ENCODE measurements around the gene FCN3. TPM values are rescaled to one million over a fixed set of nuclear protein-coding genes. Genes with fewer than 3 reads are reported as not detected.
A peak's percentile ranks its signal among the peaks of the same experiment; 100 is the strongest.
"Not testable (repeated sequence)": the region's sequence is repeated elsewhere in the genome, so short reads cannot be mapped to it uniquely, and the experiment has no call there.

The FCN3 gene
- total and polyA plus RNA-seq, 2 donors (not counting 1 experiment from before 2014, with no cell fraction given), result not detected

GRCh38 chr1:27391511-27392095, 17.0 kb upstream of the FCN3 start:
- Histone ChIP-seq H3K9ac (ENCODE audit: insufficient read depth, low read length) (peak overlapping the region; percentile 49), H3K4me1 (ENCODE audit: control insufficient read depth, extremely low read depth, insufficient read depth, low read length) (peaks cover 24% of the 10 kb centered on the region), H3K79me2 (ENCODE audit: control insufficient read depth, insufficient read depth, low read length) (peaks cover 7% of the 10 kb centered on the region), H3K4me2 (ENCODE audit: extremely low read depth, insufficient read depth, low read length) (peak overlapping the region; percentile 94), H3K27ac (ENCODE audit: insufficient read depth, low read length) (peak overlapping the region; percentile 67), H3K36me3 (ENCODE audit: control insufficient read depth, insufficient read depth, low read length) (no peaks in the 10 kb centered on the region), H3K4me3 (replicated peaks in 1 of 4; ENCODE audit: control extremely low read depth in 1 of 4, insufficient read depth in 1 of 4, low read depth in 3 of 4, low read length in 4 of 4) (peak overlapping the region in 3 of 4 experiments; percentile 29 to 76 (median 52)), H3K27me3 (ENCODE audit: control insufficient read depth, insufficient read depth, low read length) (no peaks in the 10 kb centered on the region), H4K20me1 (ENCODE audit: control insufficient read depth, extremely low read depth, insufficient read depth, low read length) (no peaks in the 10 kb centered on the region), H3K9me3 (ENCODE audit: control insufficient read depth, insufficient read depth, low read depth, low read length) (no peaks in the 10 kb centered on the region), H2AFZ (ENCODE audit: low read length) (peak overlapping the region; percentile 73)
- DNase-seq (ENCODE audit: low read depth in 2 of 2), result peak; percentile 45 to 66
- TF ChIP-seq CTCF (conservative IDR thresholded peaks at IDR 0.05 in 1 of 2, IDR thresholded peaks at IDR 0.05 in 1 of 2; ENCODE audit: low read depth in 1 of 2, low read length in 2 of 2), result no peak
- no peak for TF ChIP-seq EZH2 (IDR thresholded peaks at IDR 0.05; ENCODE audit: low read length, missing control alignments)

GRCh38 chr1:27388337-27389005, 13.8 kb upstream of the FCN3 start:
- Histone ChIP-seq H3K4me3 (replicated peaks in 1 of 4; ENCODE audit: control extremely low read depth in 1 of 4, insufficient read depth in 1 of 4, low read depth in 3 of 4, low read length in 4 of 4) (no peak overlapping the region), H3K36me3 (ENCODE audit: control insufficient read depth, insufficient read depth, low read length) (no peaks in the 10 kb centered on the region), H4K20me1 (ENCODE audit: control insufficient read depth, extremely low read depth, insufficient read depth, low read length) (no peaks in the 10 kb centered on the region), H3K79me2 (ENCODE audit: control insufficient read depth, insufficient read depth, low read length) (peaks cover 2% of the 10 kb centered on the region), H3K9ac (ENCODE audit: insufficient read depth, low read length) (no peak overlapping the region), H3K27me3 (ENCODE audit: control insufficient read depth, insufficient read depth, low read length) (no peaks in the 10 kb centered on the region), H3K9me3 (ENCODE audit: control insufficient read depth, insufficient read depth, low read depth, low read length) (no peaks in the 10 kb centered on the region), H2AFZ (ENCODE audit: low read length) (no peak overlapping the region), H3K27ac (ENCODE audit: insufficient read depth, low read length) (no peak overlapping the region), H3K4me1 (ENCODE audit: control insufficient read depth, extremely low read depth, insufficient read depth, low read length) (peaks cover 14% of the 10 kb centered on the region), H3K4me2 (ENCODE audit: extremely low read depth, insufficient read depth, low read length) (no peak overlapping the region)
- peak; percentile 88 to 93 for TF ChIP-seq CTCF (conservative IDR thresholded peaks at IDR 0.05 in 1 of 2, IDR thresholded peaks at IDR 0.05 in 1 of 2; ENCODE audit: low read depth in 1 of 2, low read length in 2 of 2)
- TF ChIP-seq EZH2 (IDR thresholded peaks at IDR 0.05; ENCODE audit: low read length, missing control alignments), result no peak
- no peak for DNase-seq (ENCODE audit: low read depth in 2 of 2)

- H3K4me3 ChIP-seq (replicated peaks in 1 of 4; ENCODE audit: control extremely low read depth in 1 of 4, insufficient read depth in 1 of 4, low read depth in 3 of 4, low read length in 4 of 4); H3K27me3 ChIP-seq (ENCODE audit: control insufficient read depth, insufficient read depth, low read length); H3K27ac ChIP-seq (ENCODE audit: insufficient read depth, low read length); H3K9me3 ChIP-seq (ENCODE audit: control insufficient read depth, insufficient read depth, low read depth, low read length); H3K4me2 ChIP-seq (ENCODE audit: extremely low read depth, insufficient read depth, low read length); DNase-seq (ENCODE audit: low read depth in 2 of 2); H3K4me1 ChIP-seq (ENCODE audit: control insufficient read depth, extremely low read depth, insufficient read depth, low read length); H3K36me3 ChIP-seq (ENCODE audit: control insufficient read depth, insufficient read depth, low read length); H4K20me1 ChIP-seq (ENCODE audit: control insufficient read depth, extremely low read depth, insufficient read depth, low read length); H2AFZ ChIP-seq (ENCODE audit: low read length); H3K9ac ChIP-seq (ENCODE audit: insufficient read depth, low read length); H3K79me2 ChIP-seq (ENCODE audit: control insufficient read depth, insufficient read depth, low read length): not testable (repeated sequence)
These were observed 10.2 kb upstream of the FCN3 start for GRCh38 chr1:27384797-27385196.

Data from fibroblast of lung (primary cell).